H9 (cell line): ENCODE data around the gene PBX1. TPM values are rescaled to one million over a fixed set of nuclear protein-coding genes. Genes with fewer than 3 reads are reported as not detected.

Experiments used
- DNase-seq: peaks from one replicate; pipeline ENCODE4 v3.0.0-alpha.2; 2017
- H2AFZ ChIP-seq: one replicate; pipeline ENCODE4 v1.6.1; 2013; ENCODE audit warnings: mild to moderate bottlenecking, low read length, control low read depth, moderate library complexity
- H2AK5ac ChIP-seq: 2 replicates; pipeline ENCODE4 v1.6.1; 2013; ENCODE audit warnings: low read length, control low read depth, mixed read lengths; ENCODE audit not compliant: insufficient read length
- H2BK120ac ChIP-seq: one replicate; pipeline ENCODE4 v1.6.1; 2013; ENCODE audit warnings: low read depth, mild to moderate bottlenecking, low read length, control low read depth, inconsistent platforms; ENCODE audit not compliant: poor library complexity, severe bottlenecking
- H2BK12ac ChIP-seq: 2 replicates; pipeline ENCODE4 v1.6.1; 2013; ENCODE audit warnings: low read length, control low read depth, mixed read lengths, low read depth; ENCODE audit not compliant: insufficient read length
- H2BK15ac ChIP-seq: 2 replicates; pipeline ENCODE4 v1.6.1; 2013; ENCODE audit warnings: low read depth, low read length, control low read depth
- H2BK20ac ChIP-seq: one replicate; pipeline ENCODE4 v1.6.1; 2013; ENCODE audit warnings: low read depth, mild to moderate bottlenecking, low read length, control low read depth, inconsistent platforms; ENCODE audit not compliant: poor library complexity, severe bottlenecking
- H2BK5ac ChIP-seq: 2 replicates; pipeline ENCODE4 v1.6.1; 2013; ENCODE audit warnings: low read length, control low read depth, mixed read lengths; ENCODE audit not compliant: insufficient read length
- H3K14ac ChIP-seq: 2 replicates; pipeline ENCODE4 v1.6.1; 2013; ENCODE audit warnings: low read length, control low read depth; ENCODE audit not compliant: insufficient read depth
- H3K18ac ChIP-seq: 2 replicates; pipeline ENCODE4 v1.6.1; 2013; ENCODE audit warnings: low read depth, mild to moderate bottlenecking, mixed read lengths, low read length, control low read depth; ENCODE audit not compliant: insufficient read length
- H3K23ac ChIP-seq: 2 replicates; pipeline ENCODE4 v1.6.1; 2013; ENCODE audit warnings: low read length, control low read depth, mixed read lengths, low read depth; ENCODE audit not compliant: insufficient read length
- H3K23me2 ChIP-seq: 2 replicates; pipeline ENCODE4 v1.6.1; 2013; ENCODE audit warnings: low read depth, mild to moderate bottlenecking, mixed read lengths, low read length, control low read depth; ENCODE audit not compliant: insufficient read length, poor library complexity, severe bottlenecking
- H3K27ac ChIP-seq: 2 replicates; pipeline ENCODE4 v1.5.1; 2013; ENCODE audit warnings: low read length, control low read depth, mixed read lengths, low read depth; ENCODE audit not compliant: insufficient read length
- H3K27me3 ChIP-seq: 2 replicates; pipeline ENCODE4 v1.6.1; 2013; ENCODE audit warnings: low read length, control low read depth, inconsistent platforms; ENCODE audit not compliant: insufficient read depth
- H3K4ac ChIP-seq: 2 replicates; pipeline ENCODE4 v1.6.1; 2013; ENCODE audit warnings: low read depth, mild to moderate bottlenecking, control low read depth, inconsistent platforms, low read length, moderate library complexity
- H3K4me1 ChIP-seq: 2 replicates; pipeline ENCODE4 v1.6.1; 2013; ENCODE audit warnings: low read length, control low read depth, inconsistent platforms; ENCODE audit not compliant: insufficient read depth
- H3K4me2 ChIP-seq: 2 replicates; pipeline ENCODE4 v1.6.1; 2013; ENCODE audit warnings: low read length, control low read depth, mixed read lengths; ENCODE audit not compliant: insufficient read length, insufficient read depth
- H3K56ac ChIP-seq: 2 replicates; pipeline ENCODE4 v1.6.1; 2013; ENCODE audit warnings: low read depth, mild to moderate bottlenecking, mixed read lengths, low read length, control low read depth; ENCODE audit not compliant: insufficient read length
- H3K79me1 ChIP-seq: 2 replicates; pipeline ENCODE4 v1.6.1; 2013; ENCODE audit warnings: low read depth, mild to moderate bottlenecking, moderate library complexity, low read length, control low read depth, inconsistent platforms; ENCODE audit not compliant: insufficient read depth, poor library complexity, severe bottlenecking
- H3K79me2 ChIP-seq: 2 replicates; pipeline ENCODE4 v1.6.1; 2013; ENCODE audit warnings: low read length, control low read depth, inconsistent platforms; ENCODE audit not compliant: insufficient read depth
- H3K9ac ChIP-seq: 2 replicates; pipeline ENCODE4 v1.6.1; 2013; ENCODE audit warnings: low read length, control low read depth, mixed read lengths; ENCODE audit not compliant: insufficient read length; ENCODE audit errors: extremely low read depth
- H3K9me3 ChIP-seq: one replicate; pipeline ENCODE4 v1.6.1; 2013; ENCODE audit warnings: low read depth, low read length, inconsistent platforms; ENCODE audit not compliant: control insufficient read depth
- H3T11ph ChIP-seq: one replicate; pipeline ENCODE4 v1.6.1; 2013; ENCODE audit warnings: mild to moderate bottlenecking, low read length, control low read depth, inconsistent platforms
- H4K20me1 ChIP-seq: one replicate; pipeline ENCODE4 v1.6.1; 2013; ENCODE audit not compliant: control insufficient read depth, insufficient read length, insufficient read depth
- H4K5ac ChIP-seq: 2 replicates; pipeline ENCODE4 v1.6.1; 2013; ENCODE audit warnings: low read depth, mild to moderate bottlenecking, mixed read lengths, low read length, control low read depth; ENCODE audit not compliant: insufficient read length
- H4K8ac ChIP-seq: replicated peaks from 2 replicates; pipeline ENCODE4 v1.6.1; 2013; ENCODE audit warnings: low read length, control low read depth, mixed read lengths, low read depth; ENCODE audit not compliant: insufficient read length
- H4K91ac ChIP-seq: 2 replicates; pipeline ENCODE4 v1.6.1; 2013; ENCODE audit warnings: low read depth, mild to moderate bottlenecking, moderate library complexity, mixed read lengths, low read length, control low read depth; ENCODE audit not compliant: insufficient read length
- H3K27ac Mint-ChIP-seq, 3 experiments: 2 replicates in 2 of 3; 3 replicates in 1 of 3; pipeline ENCODE4 v1.8.0; 2020 to 2021; ENCODE audit warnings: mixed read lengths in 3 of 3, mild to moderate bottlenecking in 1 of 3, moderate library complexity in 1 of 3
- H3K27me3 Mint-ChIP-seq: 2 replicates; pipeline ENCODE4 v1.8.0; 2021; ENCODE audit warnings: low read depth, mild to moderate bottlenecking, moderate library complexity, mixed read lengths
- H3K36me3 Mint-ChIP-seq, 3 experiments: 2 replicates in 2 of 3; 3 replicates in 1 of 3; pipeline ENCODE4 v1.8.0; 2020 to 2021; ENCODE audit warnings: low read depth in 3 of 3, mixed read lengths in 3 of 3; ENCODE audit not compliant: insufficient read depth in 1 of 3
- H3K4me1 Mint-ChIP-seq, 2 experiments: 2 replicates each; pipeline ENCODE4 v1.8.0; 2020; ENCODE audit warnings: mixed read lengths in 2 of 2
- H3K4me3 Mint-ChIP-seq, 2 experiments: 2 replicates in 1 of 2; 3 replicates in 1 of 2; pipeline ENCODE4 v1.8.0; 2020 to 2021; ENCODE audit warnings: mild to moderate bottlenecking in 2 of 2, mixed read lengths in 2 of 2, moderate library complexity in 1 of 2
- H3K9me3 Mint-ChIP-seq, 2 experiments: 2 replicates in 1 of 2; 3 replicates in 1 of 2; pipeline ENCODE4 v1.8.0; 2020; ENCODE audit warnings: mild to moderate bottlenecking in 2 of 2, mixed read lengths in 2 of 2, moderate library complexity in 1 of 2
- WGBS: extraction: QIAGEN DNeasy Blood & Tissue Kit; methylation state at CpG from one replicate; pipeline ENCODE4 v1.1.7; 2013; ENCODE audit warnings: missing lambda C conversion rate, low lambda C conversion rate, mixed read lengths; ENCODE audit not compliant: insufficient read length; ENCODE audit errors: extremely low coverage; 5-methylcytosine and 5-hydroxymethylcytosine counted together
- total RNA-seq: library from RNA; stranded (reverse); gene quantifications from 2 replicates; pipeline ENCODE4 v1.2.1, GENCODE V29; 2021
- TF ChIP-seq, protein P1 (sequence below): fragments of 200-600 bp; sonication (generic); conservative IDR thresholded peaks from 3 replicates; pipeline ENCODE4 v1.8.0; 2021; ENCODE audit warnings: antibody characterized with exemption, mild to moderate bottlenecking

The PBX1 gene
- total RNA-seq, 1 experiment from 2014 or later = 142 TPM

DNA sequence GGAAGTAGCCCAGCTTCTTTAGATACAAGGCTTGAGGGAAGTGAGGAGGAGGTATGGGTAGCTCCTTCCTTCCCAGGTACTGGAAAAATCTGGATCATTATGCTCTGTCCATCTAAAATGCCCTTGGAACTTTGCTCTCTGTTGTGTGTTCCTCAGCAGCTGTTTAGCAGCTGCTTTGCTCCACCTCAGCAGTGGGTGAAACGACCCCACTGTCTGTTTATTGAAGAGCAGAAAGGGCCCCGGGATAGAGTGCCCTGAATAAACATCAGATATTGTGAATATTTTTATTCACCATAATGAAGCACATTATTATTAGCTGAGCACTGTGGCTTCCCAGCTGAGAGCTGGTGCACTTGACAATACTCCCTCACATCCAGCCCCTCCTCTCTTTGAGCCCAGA, 237.9 kb downstream of the PBX1 start:
- H3K79me2 ChIP-seq = no peaks in the 10 kb centered on the region
- Mint-ChIP-seq H3K27ac (no peak overlapping the region), H3K9me3 (no peaks in the 10 kb centered on the region), H3K36me3 (peaks cover 23 to 48% (median 42%) of the 10 kb centered on the region in 3 experiments), H3K27me3 (no peaks in the 10 kb centered on the region), H3K4me3 (no peak overlapping the region), H3K4me1 (no peaks in the 10 kb centered on the region; a peak in 1 of 4 replicates)
- no peaks in the 10 kb centered on the region for H3K9me3 ChIP-seq
- no peaks in the 10 kb centered on the region for H3K4me1 ChIP-seq
- no peak for DNase-seq
- H2BK15ac ChIP-seq = no peak overlapping the region
- H2AK5ac ChIP-seq = no peak overlapping the region
- no peak overlapping the region for H2BK20ac ChIP-seq
- H4K20me1 ChIP-seq = no peaks in the 10 kb centered on the region
- no peak overlapping the region for H3K23ac ChIP-seq
- no peak overlapping the region for H2BK5ac ChIP-seq
- H3K14ac ChIP-seq = no peak overlapping the region
- no peak overlapping the region for H3K27ac ChIP-seq
- H3K4ac ChIP-seq = no peak overlapping the region
- H3K23me2 ChIP-seq = no peaks in the 10 kb centered on the region
- no peaks in the 10 kb centered on the region for H3K27me3 ChIP-seq
- H2BK120ac ChIP-seq = no peak overlapping the region
- no peak overlapping the region for H4K5ac ChIP-seq
- no peak overlapping the region for H3K18ac ChIP-seq
- H3K79me1 ChIP-seq = no peaks in the 10 kb centered on the region
- no peak overlapping the region for H3T11ph ChIP-seq
- no CpG with 5 or more reads among the region's 2 CpGs for WGBS
- no peak overlapping the region for H2AFZ ChIP-seq
- no peak overlapping the region for H3K56ac ChIP-seq
- no peak overlapping the region for H3K4me2 ChIP-seq
- H4K91ac ChIP-seq = no peak overlapping the region
- TF ChIP-seq, protein P1, sequence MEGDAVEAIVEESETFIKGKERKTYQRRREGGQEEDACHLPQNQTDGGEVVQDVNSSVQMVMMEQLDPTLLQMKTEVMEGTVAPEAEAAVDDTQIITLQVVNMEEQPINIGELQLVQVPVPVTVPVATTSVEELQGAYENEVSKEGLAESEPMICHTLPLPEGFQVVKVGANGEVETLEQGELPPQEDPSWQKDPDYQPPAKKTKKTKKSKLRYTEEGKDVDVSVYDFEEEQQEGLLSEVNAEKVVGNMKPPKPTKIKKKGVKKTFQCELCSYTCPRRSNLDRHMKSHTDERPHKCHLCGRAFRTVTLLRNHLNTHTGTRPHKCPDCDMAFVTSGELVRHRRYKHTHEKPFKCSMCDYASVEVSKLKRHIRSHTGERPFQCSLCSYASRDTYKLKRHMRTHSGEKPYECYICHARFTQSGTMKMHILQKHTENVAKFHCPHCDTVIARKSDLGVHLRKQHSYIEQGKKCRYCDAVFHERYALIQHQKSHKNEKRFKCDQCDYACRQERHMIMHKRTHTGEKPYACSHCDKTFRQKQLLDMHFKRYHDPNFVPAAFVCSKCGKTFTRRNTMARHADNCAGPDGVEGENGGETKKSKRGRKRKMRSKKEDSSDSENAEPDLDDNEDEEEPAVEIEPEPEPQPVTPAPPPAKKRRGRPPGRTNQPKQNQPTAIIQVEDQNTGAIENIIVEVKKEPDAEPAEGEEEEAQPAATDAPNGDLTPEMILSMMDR = no peak
- H4K8ac ChIP-seq = no peak overlapping the region
- no peak overlapping the region for H2BK12ac ChIP-seq
- no peak overlapping the region for H3K9ac ChIP-seq
